NCI-H2107 treated with DMSO at 0.1 percent for 48 hours (cell line): ENCODE data around the gene CCDC33.

ENCODE experiments used
- DNase-seq: peaks from one replicate; lab custom pipeline; 2025; ENCODE audit not compliant: unreplicated experiment; lab: John Stamatoyannopoulos, UW

Gene CCDC33

GRCh38 chr15:74235962-74236361, at the start of gene CCDC33:
Gene CCDC33 (plus strand): TSS chr15:74236326. CDS start chr15:74236720, 394 bp downstream.
- DNase-seq: peak; percentile 80

- no peak for DNase-seq
These were observed 47.9 kb upstream of the CCDC33 start for GRCh38 chr15:74188216-74188615.

- no peak for DNase-seq
These were observed 44.3 kb upstream of the CCDC33 start for GRCh38 chr15:74191798-74192197.

GRCh38 chr15:74192751-74193150, 43.4 kb upstream of the CCDC33 start:
- no peak for DNase-seq

- no peak for DNase-seq
These were observed 42.8 kb upstream of the CCDC33 start for GRCh38 chr15:74193299-74193718.

GRCh38 chr15:74193905-74194304, 42.2 kb upstream of the CCDC33 start:
- DNase-seq: no peak

GRCh38 chr15:74194572-74195559, 41.3 kb upstream of the CCDC33 start:
- DNase-seq: no peak

GRCh38 chr15:74196175-74196574, 40.0 kb upstream of the CCDC33 start:
- DNase-seq: no peak

- no peak for DNase-seq
These were observed 38.8 kb upstream of the CCDC33 start for GRCh38 chr15:74197176-74197965.

- no peak for DNase-seq
These were observed 36.9 kb upstream of the CCDC33 start for GRCh38 chr15:74199297-74199652.

- DNase-seq: no peak
These were observed 35.7 kb upstream of the CCDC33 start for GRCh38 chr15:74200412-74200815.

- no peak for DNase-seq
These were observed 35.2 kb upstream of the CCDC33 start for GRCh38 chr15:74200871-74201419.

- no peak for DNase-seq
These were observed 34.3 kb upstream of the CCDC33 start for GRCh38 chr15:74201710-74202420.

GRCh38 chr15:74202452-74203401, 33.4 kb upstream of the CCDC33 start, which contains the start of gene STRA6:
Gene STRA6 (minus strand): TSS chr15:74202787. CDS start chr15:74202267, 520 bp downstream.
- DNase-seq: peak; percentile 52

GRCh38 chr15:74203914-74204431, 32.2 kb upstream of the CCDC33 start:
- peak; percentile 20 for DNase-seq

GRCh38 chr15:74205582-74205947, 30.6 kb upstream of the CCDC33 start:
- DNase-seq: no peak

- no peak for DNase-seq
These were observed 29.3 kb upstream of the CCDC33 start for GRCh38 chr15:74206801-74207281.

GRCh38 chr15:74207652-74208440, 28.3 kb upstream of the CCDC33 start:
- no peak for DNase-seq

GRCh38 chr15:74208496-74208895, 27.6 kb upstream of the CCDC33 start:
- DNase-seq: no peak
